ENCODE results near the gene FER1L5. TPM values are rescaled to one million over a fixed set of nuclear protein-coding genes. Genes with fewer than 3 reads are reported as not detected.

The FER1L5 gene
- total RNA-seq, 1 experiment from 2014 or later: 1.2 TPM

GRCh38 chr2:96596596-96596995 lies 46.0 kb upstream of the FER1L5 start:
- Histone ChIP-seq H2BK20ac (ENCODE audit: low read depth, low read length, poor library complexity, severe bottlenecking) (no peak overlapping the region), H4K5ac (ENCODE audit: insufficient read length, low read depth, low read length) (no peak overlapping the region), H3K27me3 (ENCODE audit: insufficient read depth, low read length) (no peaks in the 10 kb centered on the region), H3K23ac (ENCODE audit: insufficient read length, low read depth, low read length) (no peak overlapping the region), H2BK120ac (ENCODE audit: low read depth, low read length, poor library complexity, severe bottlenecking) (no peak overlapping the region), H2AFZ (ENCODE audit: low read length) (no peak overlapping the region), H3K4ac (ENCODE audit: low read depth, low read length) (no peak overlapping the region), H3K79me1 (ENCODE audit: insufficient read depth, low read depth, low read length, poor library complexity, severe bottlenecking) (no peaks in the 10 kb centered on the region), H3T11ph (ENCODE audit: low read length) (no peak overlapping the region), H3K14ac (ENCODE audit: insufficient read depth, low read length) (no peak overlapping the region), H3K18ac (ENCODE audit: insufficient read length, low read depth, low read length) (no peak overlapping the region), H3K56ac (ENCODE audit: insufficient read length, low read depth, low read length) (no peak overlapping the region), H3K27ac (ENCODE audit: insufficient read length, low read depth, low read length) (no peak overlapping the region), H3K9ac (ENCODE audit: extremely low read depth, insufficient read length, low read length) (no peak overlapping the region), H2BK15ac (ENCODE audit: low read depth, low read length) (no peak overlapping the region), H4K8ac (replicated peaks; ENCODE audit: insufficient read length, low read depth, low read length) (no peak overlapping the region), H3K23me2 (ENCODE audit: insufficient read length, low read depth, low read length, poor library complexity, severe bottlenecking) (no peaks in the 10 kb centered on the region), H4K20me1 (ENCODE audit: control insufficient read depth, insufficient read depth, insufficient read length) (peaks cover 2% of the 10 kb centered on the region), H2BK12ac (ENCODE audit: insufficient read length, low read depth, low read length) (no peak overlapping the region), H3K4me2 (ENCODE audit: insufficient read depth, insufficient read length, low read length) (no peak overlapping the region), H2AK5ac (ENCODE audit: insufficient read length, low read length) (no peak overlapping the region), H3K4me1 (ENCODE audit: insufficient read depth, low read length) (no peaks in the 10 kb centered on the region), H3K79me2 (ENCODE audit: insufficient read depth, low read length) (no peaks in the 10 kb centered on the region), H3K9me3 (ENCODE audit: control insufficient read depth, low read depth, low read length) (no peaks in the 10 kb centered on the region), H2BK5ac (ENCODE audit: insufficient read length, low read length) (no peak overlapping the region), H4K91ac (ENCODE audit: insufficient read length, low read depth, low read length) (no peak overlapping the region)
- Mint-ChIP-seq H3K27ac (0 out of 7 replicates have a peak overlapping the region, but pooled peaks of 1 of the 3 experiments have one; percentile 22), H3K4me3 (no peak overlapping the region), H3K4me1 (no peaks in the 10 kb centered on the region), H3K36me3 (ENCODE audit: insufficient read depth in 1 of 3, low read depth in 3 of 3) (peaks cover 41 to 81% (median 80%) of the 10 kb centered on the region in 3 experiments), H3K9me3 (no peaks in the 10 kb centered on the region), H3K27me3 (ENCODE audit: low read depth) (peaks cover 1% of the 10 kb centered on the region; the same call in 1 of the 2 replicates)
- no peak for TF ChIP-seq CTCF (conservative IDR thresholded peaks at IDR 0.05)
- no peak for DNase-seq
